ENCODE measurements around the gene MVB12B. TPM values are rescaled to one million over a fixed set of nuclear protein-coding genes. Genes with fewer than 3 reads are reported as not detected.
A peak's percentile ranks its signal among the peaks of the same experiment; 100 is the strongest.

The MVB12B gene
- total RNA-seq, 1 donor from 2014 or later, result 20.2 TPM

DNA sequence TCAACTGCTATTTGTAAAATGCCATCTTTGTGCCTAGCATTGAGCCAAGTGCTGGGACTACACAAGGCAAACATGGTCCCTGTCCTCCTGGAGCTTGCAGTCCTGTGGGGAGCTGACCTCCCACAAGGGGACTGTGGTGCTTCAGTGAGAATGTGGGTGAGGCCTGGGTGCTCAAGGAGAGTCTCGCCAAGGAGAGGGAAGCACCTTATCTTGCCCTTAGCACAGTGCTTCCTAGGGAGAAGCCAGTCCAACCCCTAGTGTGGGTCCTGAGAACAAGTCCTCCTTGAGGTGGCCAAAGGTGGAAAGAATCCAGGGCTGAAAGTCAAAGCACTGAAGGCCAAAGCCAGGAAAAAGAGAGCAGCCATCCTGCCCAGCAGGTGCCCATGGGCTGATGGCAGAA is 31.1 kb upstream of the MVB12B start:
- Mint-ChIP-seq H3K27ac (ENCODE audit: unreplicated experiment) (no peak overlapping the region), H3K27me3 (ENCODE audit: unreplicated experiment) (peaks cover 9% of the 10 kb centered on the region), H3K4me1 (ENCODE audit: unreplicated experiment) (no peaks in the 10 kb centered on the region), H3K36me3 (ENCODE audit: unreplicated experiment) (no peaks in the 10 kb centered on the region), H3K4me3 (ENCODE audit: unreplicated experiment) (no peak overlapping the region), H3K9me3 (ENCODE audit: unreplicated experiment) (no peaks in the 10 kb centered on the region)
- TF ChIP-seq, protein P1, sequence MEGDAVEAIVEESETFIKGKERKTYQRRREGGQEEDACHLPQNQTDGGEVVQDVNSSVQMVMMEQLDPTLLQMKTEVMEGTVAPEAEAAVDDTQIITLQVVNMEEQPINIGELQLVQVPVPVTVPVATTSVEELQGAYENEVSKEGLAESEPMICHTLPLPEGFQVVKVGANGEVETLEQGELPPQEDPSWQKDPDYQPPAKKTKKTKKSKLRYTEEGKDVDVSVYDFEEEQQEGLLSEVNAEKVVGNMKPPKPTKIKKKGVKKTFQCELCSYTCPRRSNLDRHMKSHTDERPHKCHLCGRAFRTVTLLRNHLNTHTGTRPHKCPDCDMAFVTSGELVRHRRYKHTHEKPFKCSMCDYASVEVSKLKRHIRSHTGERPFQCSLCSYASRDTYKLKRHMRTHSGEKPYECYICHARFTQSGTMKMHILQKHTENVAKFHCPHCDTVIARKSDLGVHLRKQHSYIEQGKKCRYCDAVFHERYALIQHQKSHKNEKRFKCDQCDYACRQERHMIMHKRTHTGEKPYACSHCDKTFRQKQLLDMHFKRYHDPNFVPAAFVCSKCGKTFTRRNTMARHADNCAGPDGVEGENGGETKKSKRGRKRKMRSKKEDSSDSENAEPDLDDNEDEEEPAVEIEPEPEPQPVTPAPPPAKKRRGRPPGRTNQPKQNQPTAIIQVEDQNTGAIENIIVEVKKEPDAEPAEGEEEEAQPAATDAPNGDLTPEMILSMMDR (IDR thresholded peaks at IDR 0.05), result no peak
- DNase-seq (ENCODE audit: extremely low spot score, unreplicated experiment), result no peak

DNA sequence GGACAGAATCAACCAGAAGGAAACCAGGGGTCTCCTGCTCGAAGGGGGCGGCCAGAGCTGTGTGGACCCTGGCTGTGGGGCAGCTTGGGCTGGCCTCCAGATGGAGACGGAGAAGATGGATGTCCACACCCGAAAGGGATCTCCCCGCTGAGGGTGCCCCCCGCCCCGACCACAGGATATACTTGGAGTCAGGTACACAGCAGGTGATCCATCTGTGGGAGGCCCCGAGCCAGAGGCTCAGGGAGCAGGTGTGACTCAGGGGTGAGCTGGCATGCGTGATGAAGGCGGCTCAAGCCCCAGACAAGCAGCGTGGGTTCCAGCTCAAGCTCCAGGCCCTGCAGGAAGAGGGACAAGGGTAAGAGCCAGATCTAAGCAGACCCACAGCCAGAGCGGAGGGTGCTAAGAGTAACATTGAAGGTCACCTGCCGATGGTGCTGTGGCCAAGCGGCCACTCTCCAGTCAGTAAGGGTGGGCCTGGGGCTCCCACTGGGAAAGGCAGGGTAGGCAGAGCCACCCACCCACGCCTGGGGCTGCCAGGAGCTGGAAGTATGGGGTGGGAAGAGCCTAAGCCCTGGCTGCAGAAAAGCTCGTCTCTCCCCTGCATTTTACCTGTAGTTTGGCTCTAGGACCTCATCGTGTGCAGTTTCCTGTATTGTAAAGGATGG is 30.6 kb upstream of the MVB12B start:
- peaks cover 9% of the 10 kb centered on the region for H3K27me3 Mint-ChIP-seq (ENCODE audit: unreplicated experiment)
- H3K9me3 Mint-ChIP-seq (ENCODE audit: unreplicated experiment), result no peaks in the 10 kb centered on the region
- H3K4me1 Mint-ChIP-seq (ENCODE audit: unreplicated experiment), result no peaks in the 10 kb centered on the region
- no peak overlapping the region for H3K27ac Mint-ChIP-seq (ENCODE audit: unreplicated experiment)
- TF ChIP-seq, protein P1 (IDR thresholded peaks at IDR 0.05), result no peak
- H3K36me3 Mint-ChIP-seq (ENCODE audit: unreplicated experiment), result no peaks in the 10 kb centered on the region
- DNase-seq (ENCODE audit: extremely low spot score, unreplicated experiment), result peak; percentile 84
- no peak overlapping the region for H3K4me3 Mint-ChIP-seq (ENCODE audit: unreplicated experiment)

DNA sequence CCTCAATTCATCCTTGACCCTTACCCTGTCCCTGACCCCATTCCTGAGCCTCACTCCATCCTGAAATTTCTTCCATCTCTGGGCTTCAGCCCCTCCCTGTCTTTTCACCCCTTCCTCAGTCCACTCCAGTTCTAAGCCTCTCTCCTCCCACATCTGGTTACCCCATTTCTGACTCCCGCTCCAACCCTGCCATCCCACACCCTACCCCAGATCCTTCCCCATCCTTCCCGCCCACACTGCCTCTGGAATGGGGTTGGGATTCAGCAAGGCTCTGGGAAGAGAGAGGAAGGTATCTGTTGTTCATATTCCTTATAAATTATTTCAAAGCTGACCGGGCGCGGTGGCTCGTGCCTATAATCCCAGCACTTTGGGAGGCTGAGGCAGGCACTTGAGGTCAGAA is 29.9 kb upstream of the MVB12B start:
- no peak overlapping the region for H3K4me3 Mint-ChIP-seq (ENCODE audit: unreplicated experiment)
- no peaks in the 10 kb centered on the region for H3K9me3 Mint-ChIP-seq (ENCODE audit: unreplicated experiment)
- TF ChIP-seq, protein P1 (IDR thresholded peaks at IDR 0.05), result no peak
- H3K27me3 Mint-ChIP-seq (ENCODE audit: unreplicated experiment), result peaks cover 9% of the 10 kb centered on the region
- H3K36me3 Mint-ChIP-seq (ENCODE audit: unreplicated experiment), result no peaks in the 10 kb centered on the region
- no peak overlapping the region for H3K27ac Mint-ChIP-seq (ENCODE audit: unreplicated experiment)
- H3K4me1 Mint-ChIP-seq (ENCODE audit: unreplicated experiment), result no peaks in the 10 kb centered on the region
- peak; percentile 40 for DNase-seq (ENCODE audit: extremely low spot score, unreplicated experiment)

DNA sequence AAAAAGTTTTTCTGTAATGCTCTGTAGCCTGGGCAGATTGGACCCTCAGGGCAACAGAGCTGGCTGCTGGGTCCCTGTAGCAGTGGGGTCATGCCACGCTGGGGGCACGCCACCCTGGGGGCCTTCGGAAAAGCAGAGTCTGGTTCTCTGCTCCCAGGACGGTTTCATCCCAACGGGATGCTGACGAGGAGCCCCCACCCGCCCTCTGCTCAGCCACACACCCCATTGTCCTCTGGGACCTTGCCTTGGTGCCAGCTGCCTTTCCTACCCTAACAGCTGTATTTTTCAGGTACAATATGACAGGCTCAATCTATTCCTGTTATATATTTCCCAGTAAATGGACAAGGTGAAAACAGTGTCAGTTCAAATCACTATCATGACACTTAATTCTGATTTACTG is 29.0 kb upstream of the MVB12B start:
- H3K9me3 Mint-ChIP-seq (ENCODE audit: unreplicated experiment), result no peaks in the 10 kb centered on the region
- H3K4me1 Mint-ChIP-seq (ENCODE audit: unreplicated experiment), result no peaks in the 10 kb centered on the region
- no peaks in the 10 kb centered on the region for H3K36me3 Mint-ChIP-seq (ENCODE audit: unreplicated experiment)
- DNase-seq (ENCODE audit: extremely low spot score, unreplicated experiment), result peak; percentile 76
- peaks cover 4% of the 10 kb centered on the region for H3K27me3 Mint-ChIP-seq (ENCODE audit: unreplicated experiment)
- H3K27ac Mint-ChIP-seq (ENCODE audit: unreplicated experiment), result no peak overlapping the region
- TF ChIP-seq, protein P1 (IDR thresholded peaks at IDR 0.05), result no peak
- H3K4me3 Mint-ChIP-seq (ENCODE audit: unreplicated experiment), result no peak overlapping the region

DNA sequence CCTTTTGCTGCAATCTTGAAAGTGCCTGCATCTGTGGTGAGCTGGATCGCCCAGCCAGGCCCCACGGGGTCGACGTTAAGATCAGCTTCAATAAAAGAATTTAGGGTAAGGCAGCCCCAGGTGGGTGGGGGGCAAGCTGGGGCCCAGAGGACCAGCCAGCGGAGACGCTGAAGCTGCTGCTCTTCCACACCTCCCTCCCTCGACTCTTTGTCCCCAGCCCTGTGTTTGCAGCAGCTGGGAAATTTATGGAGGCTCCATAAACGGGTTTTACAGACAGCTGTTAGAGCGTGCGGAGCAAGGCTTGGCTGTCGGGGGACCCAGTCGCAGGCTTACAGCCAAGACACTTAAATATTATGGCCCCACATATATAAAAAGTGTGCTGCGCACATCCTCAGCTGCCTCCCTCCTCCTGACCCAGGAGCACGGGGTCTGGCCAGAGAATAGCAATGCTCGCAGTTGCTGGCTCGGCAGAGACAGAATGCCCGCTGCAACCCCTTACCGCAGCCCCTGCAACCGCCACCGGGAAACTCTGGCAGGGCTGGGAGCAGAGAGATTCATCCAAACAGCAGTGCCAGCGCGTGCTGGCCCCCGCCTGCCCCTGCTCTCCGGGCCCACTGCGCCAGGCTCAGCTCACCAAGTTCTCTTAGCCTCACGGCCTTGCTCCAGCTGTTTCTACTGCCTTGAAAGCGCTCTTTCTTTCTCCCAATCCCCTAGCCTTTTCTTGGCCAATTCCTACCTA is 28.4 kb upstream of the MVB12B start:
- H3K27ac Mint-ChIP-seq (ENCODE audit: unreplicated experiment), result no peak overlapping the region

More for the DNA sequence above, 28.4 kb upstream of the MVB12B start:
- Mint-ChIP-seq H3K36me3 (ENCODE audit: unreplicated experiment) (no peaks in the 10 kb centered on the region), H3K4me3 (ENCODE audit: unreplicated experiment) (no peak overlapping the region), H3K4me1 (ENCODE audit: unreplicated experiment) (no peaks in the 10 kb centered on the region), H3K27me3 (ENCODE audit: unreplicated experiment) (peaks cover 4% of the 10 kb centered on the region), H3K9me3 (ENCODE audit: unreplicated experiment) (no peaks in the 10 kb centered on the region)
- TF ChIP-seq, protein P1 (IDR thresholded peaks at IDR 0.05), result no peak
- peak; percentile 74 for DNase-seq (ENCODE audit: extremely low spot score, unreplicated experiment)

All from osteocyte (in vitro differentiated cells).